CD4-positive, CD25-positive, alpha-beta regulatory T cell (primary cell): ENCODE results near the gene CACNG4. TPM values are rescaled to one million over a fixed set of nuclear protein-coding genes. Genes with fewer than 3 reads are reported as not detected.

Source experiments
- ATAC-seq, 2 donors: fragments of 150-1000 bp; cut with Tn5 transposase; one replicate each; pipeline ENCODE4 v1.10.0; 2021; ENCODE audit warnings: low read depth in 2 of 2, moderate number of reproducible peaks in 2 of 2, moderate library complexity in 1 of 2
- DNase-seq, 3 donors: peaks; one replicate each; pipeline versions ENCODE4 v3.0.0 to v3.0.0-alpha.2; 2012 to 2022; ENCODE audit warnings: mixed read lengths in 1 of 3
- H3K27ac ChIP-seq: one replicate; pipeline ENCODE4 v1.7.0; 2013; ENCODE audit warnings: mild to moderate bottlenecking, low read length; ENCODE audit not compliant: insufficient read depth, poor library complexity, severe bottlenecking
- H3K27me3 ChIP-seq: one replicate; pipeline ENCODE4 v1.7.0; 2013; ENCODE audit warnings: low read length; ENCODE audit not compliant: control insufficient read depth, insufficient read depth
- H3K36me3 ChIP-seq: one replicate; pipeline ENCODE4 v1.7.0; 2013; ENCODE audit warnings: mild to moderate bottlenecking, low read length, moderate library complexity; ENCODE audit not compliant: control insufficient read depth, insufficient read depth
- H3K4me1 ChIP-seq: 2 replicates; pipeline ENCODE4 v1.7.0; 2013; ENCODE audit warnings: mild to moderate bottlenecking, low read length; ENCODE audit not compliant: insufficient read depth, control insufficient read depth, poor library complexity, severe bottlenecking
- H3K4me3 ChIP-seq: one replicate; pipeline ENCODE4 v1.7.0; 2013; ENCODE audit warnings: low read depth, mild to moderate bottlenecking, low read length, moderate library complexity
- H3K9me3 ChIP-seq, 2 experiments: 1 replicate in 1 of 2; 2 replicates in 1 of 2; pipeline ENCODE4 v1.7.0; 2013; ENCODE audit warnings: low read length in 2 of 2, mild to moderate bottlenecking in 1 of 2, moderate library complexity in 1 of 2; ENCODE audit not compliant: control insufficient read depth in 2 of 2
- H3K27ac Mint-ChIP-seq, 3 donors: one replicate each; pipeline ENCODE4 v1.8.0; 2020 to 2022; ENCODE audit warnings: mild to moderate bottlenecking in 3 of 3, mixed read lengths in 3 of 3, moderate library complexity in 2 of 3
- H3K27me3 Mint-ChIP-seq: one replicate; pipeline ENCODE4 v1.8.0; 2022; ENCODE audit warnings: mild to moderate bottlenecking, mixed read lengths
- H3K36me3 Mint-ChIP-seq: one replicate; pipeline ENCODE4 v1.8.0; 2020; ENCODE audit warnings: mixed read lengths
- H3K4me1 Mint-ChIP-seq, 4 donors: one replicate each; pipeline ENCODE4 v1.8.0; 2020 to 2022; ENCODE audit warnings: mixed read lengths in 4 of 4, mild to moderate bottlenecking in 1 of 4
- H3K4me3 Mint-ChIP-seq, 4 donors: one replicate each; pipeline ENCODE4 v1.8.0; 2020 to 2022; ENCODE audit warnings: mild to moderate bottlenecking in 4 of 4, mixed read lengths in 4 of 4, moderate library complexity in 3 of 4
- H3K9me3 Mint-ChIP-seq, 7 donors: one replicate each; pipeline ENCODE4 v1.8.0; 2020 to 2022; ENCODE audit warnings: mixed read lengths in 7 of 7, mild to moderate bottlenecking in 3 of 7, moderate library complexity in 2 of 7
- polyA plus RNA-seq, 4 donors: library from polyadenylated mRNA; unstranded; fragments of 300-500 nt; fragmentation: Illumina TruSeq; gene quantifications; one replicate each; pipeline ENCODE4 v1.2.3, GENCODE V29; 2021
- total RNA-seq: library from RNA; stranded (reverse); gene quantifications from one replicate; pipeline ENCODE4 v1.2.3, GENCODE V29; 2022

The CACNG4 gene
- total and polyA plus RNA-seq, 5 donors from 2014 or later = not detected

DNA sequence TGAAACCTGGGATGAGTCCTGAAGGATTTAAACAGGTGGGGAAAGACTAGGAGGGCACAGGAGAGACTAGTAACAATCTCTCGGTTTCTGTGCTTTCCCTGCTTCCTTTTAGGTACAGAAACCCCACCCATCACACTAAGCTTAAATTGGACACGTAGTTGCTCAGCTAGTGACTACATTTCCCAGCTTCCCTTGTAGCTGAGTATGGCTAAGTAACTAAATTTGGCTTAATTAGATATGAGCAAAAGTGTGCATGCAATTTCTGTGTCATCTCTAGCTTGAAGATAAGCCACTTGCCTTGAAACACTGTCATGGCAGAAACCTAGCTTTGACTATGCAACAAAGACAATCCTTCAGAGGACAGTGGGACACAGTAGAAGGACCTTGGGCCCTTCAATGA is 116.3 kb downstream of the CACNG4 start:
- peak overlapping the region; percentile 4 for H3K4me3 ChIP-seq
- H3K27ac Mint-ChIP-seq = peak overlapping the region; percentile 27 to 94 (median 86)
- peak overlapping the region; percentile 48 for H3K27ac ChIP-seq
- no peaks in the 10 kb centered on the region for H3K27me3 Mint-ChIP-seq
- H3K4me1 ChIP-seq = peaks cover 32% of the 10 kb centered on the region
- peak overlapping the region in 2 of 4 donors; percentile 24 to 33 for H3K4me3 Mint-ChIP-seq
- H3K27me3 ChIP-seq = no peaks in the 10 kb centered on the region
- DNase-seq (peak in 1 of 3 donors; percentile 54), ATAC-seq (peak in 1 of 2 donors; percentile 18)
- H3K9me3 ChIP-seq = no peaks in the 10 kb centered on the region
- H3K36me3 Mint-ChIP-seq = peaks cover 9% of the 10 kb centered on the region
- peaks cover 27% of the 10 kb centered on the region for H3K36me3 ChIP-seq
- H3K9me3 Mint-ChIP-seq = no peaks in the 10 kb centered on the region
- H3K4me1 Mint-ChIP-seq = peaks cover 23 to 44% (median 37%) of the 10 kb centered on the region in 4 donors

DNA sequence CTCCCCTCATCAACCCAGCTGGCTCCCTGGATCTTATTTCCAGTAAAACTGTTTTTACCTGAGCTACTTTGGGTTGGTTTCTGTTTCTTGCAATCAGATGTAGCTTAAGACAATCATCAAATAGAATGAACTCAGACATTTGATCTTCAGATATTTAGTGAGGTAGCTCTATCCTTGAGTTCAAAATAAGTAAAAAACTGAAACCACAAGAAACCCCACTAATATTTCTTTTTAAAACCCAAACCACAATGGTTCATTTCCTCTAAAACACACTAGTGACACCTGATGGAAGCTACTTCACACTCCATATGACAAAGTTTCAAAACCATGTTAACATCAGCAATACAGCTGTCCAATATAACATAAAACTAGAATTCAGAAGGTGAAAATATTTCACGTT is 117.6 kb downstream of the CACNG4 start:
- Mint-ChIP-seq H3K27me3 (no peaks in the 10 kb centered on the region), H3K4me1 (peaks cover 23 to 45% (median 41%) of the 10 kb centered on the region in 4 donors), H3K36me3 (peaks cover 13% of the 10 kb centered on the region), H3K27ac (peak overlapping the region; percentile 86 to 94 (median 90)), H3K4me3 (peak overlapping the region; percentile 31 to 83 (median 68)), H3K9me3 (no peaks in the 10 kb centered on the region)
- peak; percentile 86 to 88 for ATAC-seq
- Histone ChIP-seq H3K36me3 (peaks cover 29% of the 10 kb centered on the region), H3K27me3 (no peaks in the 10 kb centered on the region), H3K4me3 (peak overlapping the region; percentile 68), H3K4me1 (peaks cover 32% of the 10 kb centered on the region), H3K9me3 (no peaks in the 10 kb centered on the region), H3K27ac (peak overlapping the region; percentile 48)
- peak in 2 of 3 donors; percentile 70 to 83 for DNase-seq

Other genes starting within 250 kb of the CACNG4 start
- gene CACNG5, start 129.6 kb upstream of the CACNG4 start, total RNA-seq = not detected
- not detected for gene CACNG5, start 129.6 kb upstream of the CACNG4 start, polyA plus RNA-seq
- gene CACNG1, start 79.8 kb downstream of the CACNG4 start, total RNA-seq = not detected
- not detected for gene CACNG1, start 79.8 kb downstream of the CACNG4 start, polyA plus RNA-seq